ENCODE data around the gene TMEM204.
A peak's percentile ranks its signal among the peaks of the same experiment; 100 is the strongest.

Gene TMEM204

GRCh38 chr16:1524366-1524765 lies 9.1 kb upstream of the TMEM204 start:
- DNase-seq, result no peak

GRCh38 chr16:1525871-1526607 lies 7.4 kb upstream of the TMEM204 start:
- no peak for DNase-seq

GRCh38 chr16:1526608-1527555 lies 6.6 kb upstream of the TMEM204 start:
- DNase-seq, result no peak

- DNase-seq, result no peak
Measured at GRCh38 chr16:1527836-1528811, 5.3 kb upstream of the TMEM204 start.

GRCh38 chr16:1528921-1529537 lies 4.4 kb upstream of the TMEM204 start:
- no peak for DNase-seq

GRCh38 chr16:1530349-1530882 lies 3.0 kb upstream of the TMEM204 start:
- DNase-seq, result no peak

GRCh38 chr16:1530883-1531637 lies 2.4 kb upstream of the TMEM204 start:
- DNase-seq, result no peak

GRCh38 chr16:1531638-1531910 lies 1.9 kb upstream of the TMEM204 start:
- DNase-seq, result no peak

- DNase-seq, result no peak
Measured at GRCh38 chr16:1532081-1532760, 1.2 kb upstream of the TMEM204 start.

GRCh38 chr16:1532771-1533170 lies 695 bp upstream of the TMEM204 start:
- DNase-seq, result no peak

- no peak for DNase-seq
Measured at GRCh38 chr16:1534021-1535020, 855 bp downstream of the TMEM204 start.

GRCh38 chr16:1535391-1536291 lies 2.2 kb downstream of the TMEM204 start:
- DNase-seq, result no peak

GRCh38 chr16:1536601-1537000 lies 3.1 kb downstream of the TMEM204 start:
- DNase-seq, result peak; percentile 10

- DNase-seq, result peak; percentile 14
Measured at GRCh38 chr16:1537138-1537577, 3.7 kb downstream of the TMEM204 start.

GRCh38 chr16:1537763-1538289 lies 4.4 kb downstream of the TMEM204 start:
- DNase-seq, result peak; percentile 48

GRCh38 chr16:1538804-1539520 lies 5.5 kb downstream of the TMEM204 start:
- DNase-seq, result peak; percentile 13

Data from activated CD8-positive, alpha-beta memory T cell treated with anti-CD3 and anti-CD28 coated beads, Interleukin-2, amount 50 U/mL, for 4 hours (primary cell).